Hematopoietic multipotent progenitor cell treated with erythropoietin and hydrocortisone succinate and interleukin-3 and kit ligand, for 4 days (in vitro differentiated cells): ENCODE measurements around the gene BLACAT1.
"Not testable (repeated sequence)": the region's sequence is repeated elsewhere in the genome, so short reads cannot be mapped to it uniquely, and the experiment has no call there.

Experiments
- DNase-seq: peaks from one replicate; pipeline ENCODE4 v3.0.0-alpha.2; 2015

Gene BLACAT1

GRCh38 chr1:205483372-205483771, 27.5 kb upstream of the BLACAT1 start:
- no peak for DNase-seq

DNA sequence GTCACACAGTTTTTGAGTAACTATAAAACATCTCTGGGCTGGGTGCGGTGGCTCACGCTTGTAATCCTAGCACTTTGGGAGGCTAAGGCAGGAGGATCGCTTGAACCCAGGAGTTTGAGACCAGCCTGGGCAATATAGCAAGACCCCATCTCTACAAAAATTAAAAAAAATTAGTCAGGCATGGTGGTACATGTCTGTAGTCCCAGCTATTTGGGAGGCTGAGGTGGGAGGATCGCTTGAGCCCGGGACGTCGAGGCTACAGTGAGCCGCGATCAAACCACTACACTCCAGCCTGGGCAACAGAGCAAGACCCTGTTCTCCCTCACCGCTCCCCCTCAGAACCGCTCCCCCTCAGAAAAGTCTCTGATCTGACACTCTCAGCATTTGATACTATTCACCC, 26.7 kb upstream of the BLACAT1 start:
- DNase-seq = not testable (repeated sequence)

GRCh38 chr1:205481629-205482151, 25.8 kb upstream of the BLACAT1 start:
- no peak for DNase-seq

DNA sequence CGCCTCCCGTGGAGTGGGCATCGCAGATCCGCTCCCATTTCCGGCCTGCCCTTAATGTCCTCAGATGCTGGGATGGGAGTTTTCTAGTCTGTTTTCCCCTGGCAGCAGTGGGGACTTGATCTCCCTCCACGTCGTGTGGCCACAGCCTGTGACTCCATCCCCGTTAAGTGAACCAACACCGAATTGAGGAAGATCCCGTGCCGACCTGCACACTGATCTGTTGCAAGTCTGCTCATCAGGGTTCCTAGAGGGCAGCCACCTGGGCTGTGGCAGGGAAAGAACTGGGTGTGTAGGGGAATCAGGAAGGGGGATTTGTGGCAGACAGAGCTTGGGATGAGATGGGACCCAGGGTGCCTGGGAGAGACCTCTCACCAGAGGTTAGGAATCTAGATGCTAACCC, 25.4 kb upstream of the BLACAT1 start:
- DNase-seq = no peak

GRCh38 chr1:205480349-205480985, 24.6 kb upstream of the BLACAT1 start:
- DNase-seq = no peak

DNA sequence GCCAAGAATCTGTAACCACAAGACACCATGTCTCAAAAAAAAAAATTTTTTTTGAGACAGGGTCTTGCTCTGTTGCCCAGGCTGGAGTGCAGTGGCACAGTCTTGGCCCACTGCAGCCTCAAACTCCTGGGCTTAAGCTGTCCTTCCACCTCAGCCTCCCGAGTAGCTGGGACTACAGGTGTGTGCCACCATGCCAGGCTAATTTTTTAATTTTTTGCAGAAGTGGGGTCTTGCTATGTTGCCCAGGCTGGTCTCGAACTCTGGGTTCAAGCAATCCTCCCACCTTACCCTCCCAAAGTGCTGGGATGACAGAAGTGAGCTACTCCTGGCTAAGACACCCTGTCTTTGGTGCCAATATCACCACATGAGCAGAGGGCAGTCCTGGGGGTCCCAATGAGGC, 23.1 kb upstream of the BLACAT1 start:
- not testable (repeated sequence) for DNase-seq

DNA sequence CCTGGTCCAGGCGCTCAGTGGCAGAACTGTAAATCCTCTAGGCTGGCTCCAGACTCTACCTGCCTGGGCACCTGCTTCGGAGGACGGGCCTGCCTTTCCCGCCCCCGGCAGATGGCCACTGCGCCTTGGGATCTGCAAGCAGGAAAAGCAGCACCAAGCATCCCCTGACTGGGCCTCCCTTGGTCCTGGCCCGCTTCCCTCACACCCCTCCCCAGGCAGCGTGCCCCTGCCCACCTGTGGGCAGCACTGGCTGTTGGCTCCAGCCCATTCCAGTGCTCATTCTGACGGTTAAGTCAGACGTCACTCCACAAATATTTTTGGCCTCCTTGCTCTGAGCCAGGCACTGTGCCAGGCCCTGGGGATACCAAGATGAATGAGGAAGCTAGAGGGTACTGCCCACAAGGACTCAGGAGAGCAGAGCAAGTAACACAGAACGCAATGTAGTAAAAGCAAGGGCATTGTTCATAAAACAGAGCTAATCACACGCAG, 22.0 kb upstream of the BLACAT1 start:
- no peak for DNase-seq

DNA sequence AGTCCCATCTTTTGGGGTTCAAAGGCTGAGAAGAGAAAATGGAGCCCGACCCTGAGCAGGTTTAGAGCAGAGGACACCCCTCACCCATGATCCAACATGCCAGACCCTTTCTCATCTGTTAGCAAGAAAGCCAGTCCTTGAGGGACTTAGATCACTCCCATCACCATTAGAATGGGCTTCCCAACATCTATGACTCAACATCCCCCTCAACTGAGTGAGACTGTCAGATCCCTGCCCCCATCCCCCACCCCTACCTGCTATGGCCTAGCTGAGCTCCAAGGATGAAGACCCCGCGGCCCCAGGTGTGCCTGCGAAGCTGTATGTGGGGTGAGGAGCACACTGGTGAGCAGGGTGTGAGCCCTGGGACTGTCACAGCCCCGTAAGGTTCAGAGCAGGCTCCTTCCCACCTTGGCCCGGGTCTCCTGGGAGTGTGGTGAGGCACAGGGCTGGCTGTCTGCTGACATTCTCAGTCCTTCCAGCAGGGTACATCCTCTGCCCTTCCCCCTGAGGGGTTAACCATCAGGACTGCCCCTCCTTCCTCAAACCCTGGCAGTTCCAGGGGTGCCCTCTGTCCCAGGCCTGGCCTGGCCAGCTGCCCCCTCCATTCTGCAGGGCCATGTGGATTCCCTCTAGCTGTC, 21.4 kb upstream of the BLACAT1 start:
- DNase-seq = no peak

GRCh38 chr1:205476648-205477047, 20.8 kb upstream of the BLACAT1 start:
- no peak for DNase-seq

DNA sequence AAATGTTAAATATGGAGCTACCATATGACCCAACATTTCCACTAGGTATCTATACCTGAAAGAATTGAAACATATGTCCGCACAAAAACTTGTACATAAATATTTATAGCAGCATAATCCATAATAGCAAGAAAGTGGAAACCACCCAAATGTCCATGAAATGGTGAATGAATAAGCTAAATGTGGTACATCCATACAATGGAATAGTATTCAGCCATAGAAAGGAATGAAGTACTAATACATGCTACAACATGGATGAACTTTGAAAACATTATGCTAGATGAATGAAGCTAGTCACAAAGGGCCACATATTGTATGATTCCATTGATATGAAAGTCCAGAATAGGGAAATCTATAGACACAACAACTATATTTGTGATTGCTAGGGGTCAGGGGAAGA, 20.0 kb upstream of the BLACAT1 start:
- DNase-seq = no peak

DNA sequence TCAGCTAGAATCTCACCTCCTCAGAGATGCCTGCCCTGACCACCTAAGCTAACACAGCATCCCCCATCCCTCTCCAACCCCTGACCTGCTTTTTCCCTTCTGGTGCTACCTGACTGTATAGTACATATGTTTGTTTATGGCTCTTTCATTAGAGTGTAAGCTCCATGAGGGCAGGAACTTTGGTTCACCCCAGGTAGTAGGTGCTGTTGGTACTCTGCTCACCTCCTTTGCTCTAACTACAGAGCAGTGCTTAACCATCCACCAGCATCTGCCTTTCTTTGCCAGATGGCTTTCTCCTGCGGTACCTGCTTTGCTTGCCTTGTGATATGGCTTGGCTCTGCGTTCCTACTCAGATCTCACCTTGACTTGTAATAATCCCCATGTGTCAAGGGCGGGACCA, 18.7 kb upstream of the BLACAT1 start:
- no peak for DNase-seq

DNA sequence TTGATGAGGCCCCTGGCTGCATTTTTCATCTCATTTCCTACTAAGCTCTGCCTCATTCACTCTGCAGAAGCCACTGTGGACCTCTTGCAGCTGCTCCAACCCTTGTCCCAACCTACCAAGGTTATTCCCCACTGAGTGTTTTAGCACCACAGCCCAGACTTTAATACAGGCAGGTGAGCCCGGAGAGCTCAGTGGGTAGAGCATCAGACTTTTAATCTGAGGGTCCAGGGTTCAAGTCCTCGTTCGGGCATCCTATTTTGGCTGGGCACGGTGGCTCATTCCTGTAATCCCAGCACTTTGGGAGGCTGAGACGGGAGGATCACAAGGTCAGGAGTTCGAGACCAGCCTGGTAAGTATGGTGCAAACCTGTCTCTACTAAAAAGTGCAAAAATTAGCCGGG, 18.1 kb upstream of the BLACAT1 start:
- DNase-seq = no peak

DNA sequence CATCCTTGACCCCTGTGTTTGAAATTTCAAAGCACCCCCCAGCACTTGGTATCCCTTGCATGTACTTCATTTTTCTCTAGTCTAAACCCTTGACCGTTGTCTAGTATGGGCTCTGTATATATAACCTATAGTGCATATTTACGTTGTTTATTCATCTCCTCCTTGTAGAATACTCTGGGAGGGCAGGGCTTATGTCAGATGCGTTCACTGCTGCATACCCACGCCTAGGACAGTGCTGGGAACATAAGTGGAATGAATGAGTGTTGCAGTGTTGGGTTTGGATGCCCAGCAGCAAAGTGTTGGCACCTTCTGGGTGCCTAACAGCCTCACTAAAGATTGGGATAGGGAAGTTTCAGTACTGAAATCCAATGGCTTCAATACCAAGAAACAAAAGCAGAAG, 17.6 kb upstream of the BLACAT1 start:
- DNase-seq = no peak

- DNase-seq = no peak
These were observed 17.0 kb upstream of the BLACAT1 start for GRCh38 chr1:205472737-205473441.

- DNase-seq = no peak
These were observed 14.3 kb upstream of the BLACAT1 start for GRCh38 chr1:205470131-205470530.

DNA sequence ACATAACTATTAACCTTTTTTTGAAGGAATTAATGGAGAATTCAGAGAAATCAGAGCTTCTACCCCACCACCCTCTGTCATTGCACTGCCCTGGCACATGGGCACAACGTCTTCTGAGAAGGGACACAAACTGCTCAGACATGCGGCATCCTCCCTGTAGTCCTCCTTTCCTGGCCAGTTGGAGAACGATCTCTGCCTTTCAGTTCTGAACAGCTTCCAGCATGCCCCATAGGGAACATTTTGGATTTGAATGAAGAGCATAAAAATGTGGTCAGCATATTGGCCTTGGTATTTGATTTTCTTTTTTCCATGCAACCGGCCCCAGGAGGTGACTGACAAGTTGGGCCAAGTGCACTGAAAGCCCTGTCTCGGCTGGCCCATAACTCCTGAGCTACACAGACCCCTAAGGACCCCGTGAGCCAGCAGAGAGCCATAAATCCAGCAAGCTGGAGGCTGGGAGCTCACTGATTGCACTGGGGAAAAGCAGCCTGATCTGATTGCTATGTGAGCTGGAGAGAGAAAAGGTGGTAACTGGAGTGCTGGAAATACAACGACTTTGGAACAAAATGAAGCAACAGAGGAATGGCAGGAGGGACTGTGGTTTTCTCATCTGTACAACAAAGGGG, 10.9 kb upstream of the BLACAT1 start:
- DNase-seq = no peak

- DNase-seq = no peak
These were observed 9.5 kb upstream of the BLACAT1 start for GRCh38 chr1:205465392-205465791.

- DNase-seq = peak; percentile 79
These were observed 3.1 kb upstream of the BLACAT1 start for GRCh38 chr1:205458777-205459566.

- DNase-seq = no peak
These were observed 1.3 kb upstream of the BLACAT1 start for GRCh38 chr1:205456868-205457745.

DNA sequence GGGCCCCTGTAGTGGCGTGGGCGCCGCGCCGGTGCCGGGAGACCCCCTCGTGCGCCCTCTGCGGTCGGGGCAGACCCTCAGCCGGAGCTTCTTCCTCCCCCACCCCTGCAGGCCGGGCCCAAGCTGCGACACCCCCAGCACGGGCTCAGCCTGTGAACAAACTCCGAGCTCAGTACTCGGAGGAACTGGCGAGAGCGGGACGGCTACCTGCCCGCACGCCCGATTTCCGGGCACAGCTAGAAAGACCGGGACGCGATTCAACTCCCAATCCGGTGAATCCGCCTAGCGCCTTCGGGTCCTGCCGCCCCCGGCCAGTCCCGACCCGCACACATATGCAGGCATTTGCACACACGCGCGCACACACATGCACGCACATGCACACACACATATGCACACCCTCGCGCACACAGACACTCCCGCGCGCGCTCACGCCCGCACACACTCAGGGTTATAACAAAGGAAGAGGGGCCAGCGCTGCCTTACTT, 580 bp upstream of the BLACAT1 start:
- no peak for DNase-seq

GRCh38 chr1:205454903-205455335, 926 bp downstream of the BLACAT1 start:
- DNase-seq = no peak
